Keratinocyte (primary cell): ENCODE results near the gene SH3GLB2. TPM values are rescaled to one million over a fixed set of nuclear protein-coding genes. Genes with fewer than 3 reads are reported as not detected.

Experiments
- DNase-seq: peaks from one replicate; pipeline ENCODE4 v3.0.0-alpha.2; 2011; ENCODE audit warnings: low read depth, missing footprints, low spot score
- FAIRE-seq: peaks from 2 replicates; lab custom pipeline; 2011; peaks lifted over from hg19 to GRCh38; lab: Jason Lieb, UNC
- H2AFZ ChIP-seq: 2 replicates; pipeline ENCODE4 v1.6.0; 2012; ENCODE audit warnings: low read length, control low read depth, inconsistent platforms; ENCODE audit not compliant: control insufficient read depth
- H3K27ac ChIP-seq: 2 replicates; pipeline ENCODE4 v1.5.1; 2011; ENCODE audit warnings: low read length; ENCODE audit not compliant: control insufficient read depth, insufficient read depth
- H3K27me3 ChIP-seq: 3 replicates; pipeline ENCODE4 v1.6.0; 2011; ENCODE audit warnings: low read length; ENCODE audit not compliant: control insufficient read depth, insufficient read depth; ENCODE audit errors: extremely low read depth
- H3K36me3 ChIP-seq, 2 experiments: 2 replicates in 1 of 2; 3 replicates in 1 of 2; pipeline ENCODE4 v1.5.1; 2011; ENCODE audit warnings: low read length in 2 of 2, mild to moderate bottlenecking in 1 of 2; ENCODE audit not compliant: control insufficient read depth in 2 of 2, insufficient read depth in 2 of 2; ENCODE audit errors: extremely low read depth in 1 of 2
- H3K4me1 ChIP-seq: 3 replicates; pipeline ENCODE4 v1.5.1; 2011; ENCODE audit warnings: low read length; ENCODE audit not compliant: control insufficient read depth, insufficient read depth; ENCODE audit errors: extremely low read depth
- H3K4me2 ChIP-seq: 3 replicates; pipeline ENCODE4 v1.6.0; 2011; ENCODE audit warnings: low read depth, low read length; ENCODE audit not compliant: control insufficient read depth, insufficient read depth; ENCODE audit errors: extremely low read depth
- H3K4me3 ChIP-seq, 3 experiments: fragments of 200-600 bp in 1 of 3; sonication (generic) in 1 of 3; 2 replicates in 2 of 3; 3 replicates in 1 of 3; pipeline ENCODE4 v1.5.1; 2011 to 2016; ENCODE audit warnings: low read length in 3 of 3, mild to moderate bottlenecking in 3 of 3, control low read depth in 2 of 3, inconsistent platforms in 1 of 3, low read depth in 1 of 3, mixed read lengths in 1 of 3, mixed run types in 1 of 3, moderate library complexity in 1 of 3; ENCODE audit not compliant: control insufficient read depth in 2 of 3, insufficient read depth in 2 of 3; ENCODE audit errors: extremely low read depth in 1 of 3
- H3K79me2 ChIP-seq: 2 replicates; pipeline ENCODE4 v1.6.0; 2012; ENCODE audit warnings: low read length; ENCODE audit not compliant: control insufficient read depth, insufficient read depth
- H3K9ac ChIP-seq: 3 replicates; pipeline ENCODE4 v1.6.0; 2011; ENCODE audit warnings: low read length; ENCODE audit not compliant: control insufficient read depth, insufficient read depth; ENCODE audit errors: extremely low read depth
- H3K9me1 ChIP-seq: 3 replicates; pipeline ENCODE4 v1.6.0; 2011; ENCODE audit warnings: low read length; ENCODE audit not compliant: control insufficient read depth, insufficient read depth; ENCODE audit errors: extremely low read depth
- H3K9me3 ChIP-seq: 2 replicates; pipeline ENCODE4 v1.5.1; 2012; ENCODE audit warnings: low read depth, low read length; ENCODE audit not compliant: control insufficient read depth
- H4K20me1 ChIP-seq: 3 replicates; pipeline ENCODE4 v1.6.0; 2011; ENCODE audit warnings: low read length; ENCODE audit not compliant: control insufficient read depth, insufficient read depth; ENCODE audit errors: extremely low read depth
- CTCF ChIP-seq, 3 experiments: IDR thresholded peaks in 1 of 3; conservative IDR thresholded peaks in 1 of 3; optimal IDR thresholded peaks in 1 of 3; 2 replicates in 2 of 3; 3 replicates in 1 of 3; pipeline versions ENCODE3 to v1.5.1; 2011; ENCODE audit warnings: low read length in 3 of 3, mild to moderate bottlenecking in 3 of 3, moderate library complexity in 2 of 3, control low read depth in 1 of 3, inconsistent platforms in 1 of 3; ENCODE audit not compliant: insufficient read depth in 2 of 3; ENCODE audit errors: extremely low read depth in 1 of 3
- EZH2 ChIP-seq: IDR thresholded peaks from one replicate; pipeline ENCODE4 v1.6.1; 2012; ENCODE audit warnings: inconsistent platforms, mild to moderate bottlenecking, low read length, moderate library complexity
- dilution Hi-C: fragments of 300-500 bp; cut with MboI; formaldehyde crosslinking; loops from one replicate; pipeline ENCODE4 v1.7.0; 2020; ENCODE audit warnings: low sequenced_read_pairs; ENCODE audit not compliant: extremely low pct_ligation_motif_present
- polyA plus RNA-seq, 5 experiments: library from polyadenylated mRNA; depleted of rRNA in 3 of 5; stranded (reverse) in 3 of 5; stranded (forward) in 1 of 5; unstranded in 1 of 5; fragments of >200 nt; gene quantifications; 1 replicate in 1 of 5; 2 replicates in 3 of 5; 3 replicates in 1 of 5; pipeline versions ENCODE4 v1.2.1 to v1.2.3, GENCODE V29; 2011 to 2012; ENCODE audit warnings: missing spikeins in 2 of 5, low read depth in 1 of 5, low replicate concordance in 1 of 5

Gene SH3GLB2
- polyA plus RNA-seq, 1 donor (not counting 4 experiments of a cell fraction or from before 2014, with no cell fraction given), result 37.1 TPM

GRCh38 chr9:129042016-129042415, 13.9 kb upstream of the SH3GLB2 start:
- DNase-seq (no peak), FAIRE-seq (no peak)
- no peak overlapping the region for H3K4me3 ChIP-seq
- H3K9me1 ChIP-seq, result no peaks in the 10 kb centered on the region
- H3K27me3 ChIP-seq, result no peaks in the 10 kb centered on the region
- no peak overlapping the region for H3K4me2 ChIP-seq
- no peaks in the 10 kb centered on the region for H3K9me3 ChIP-seq
- no peak overlapping the region for H3K9ac ChIP-seq
- H3K4me1 ChIP-seq, result peaks cover 12% of the 10 kb centered on the region
- no peak overlapping the region for H3K27ac ChIP-seq
- dilution Hi-C loops, result no loop called here
- TF ChIP-seq EZH2, result no peak
- TF ChIP-seq CTCF (optimal IDR thresholded peaks at IDR 0.05 in 1 of 3, IDR thresholded peaks at IDR 0.05 in 1 of 3, conservative IDR thresholded peaks at IDR 0.05 in 1 of 3; ENCODE audit: extremely low read depth in 1 of 3, insufficient read depth in 2 of 3, low read length in 3 of 3), result no peak
- no peaks in the 10 kb centered on the region for H4K20me1 ChIP-seq
- peaks cover 12 to 13% of the 10 kb centered on the region in 2 experiments for H3K36me3 ChIP-seq
- H2AFZ ChIP-seq, result no peak overlapping the region
- peaks cover 20% of the 10 kb centered on the region for H3K79me2 ChIP-seq

GRCh38 chr9:129040113-129040643, 12.0 kb upstream of the SH3GLB2 start:
- Histone ChIP-seq H3K4me3 (no peak overlapping the region), H3K4me1 (peaks cover 17% of the 10 kb centered on the region), H2AFZ (no peak overlapping the region), H4K20me1 (no peaks in the 10 kb centered on the region), H3K36me3 (peaks cover 8 to 12% of the 10 kb centered on the region in 2 experiments), H3K9ac (no peak overlapping the region), H3K9me1 (no peaks in the 10 kb centered on the region), H3K4me2 (no peak overlapping the region), H3K27me3 (no peaks in the 10 kb centered on the region), H3K79me2 (peaks cover 26% of the 10 kb centered on the region), H3K9me3 (no peaks in the 10 kb centered on the region), H3K27ac (no peak overlapping the region)
- dilution Hi-C loops, result no loop called here
- TF ChIP-seq EZH2 (no peak), CTCF (optimal IDR thresholded peaks at IDR 0.05 in 1 of 3, IDR thresholded peaks at IDR 0.05 in 1 of 3, conservative IDR thresholded peaks at IDR 0.05 in 1 of 3; ENCODE audit: extremely low read depth in 1 of 3, insufficient read depth in 2 of 3, low read length in 3 of 3) (no peak)
- no peak for FAIRE-seq
- no peak for DNase-seq
